NCI-H460 (cell line): Measurements from ENCODE around the gene NPAS3. TPM values are rescaled to one million over a fixed set of nuclear protein-coding genes. Genes with fewer than 3 reads are reported as not detected.

Experiments
- DNase-seq: peaks from one replicate; pipeline ENCODE4 v3.0.0-alpha.2; 2016; ENCODE audit warnings: low read depth; ENCODE audit errors: extremely low read depth
- total RNA-seq: library from RNA; depleted of rRNA; stranded (reverse); fragments of >200 nt; shearing (Covaris generic); gene quantifications from 2 replicates; pipeline ENCODE4 v1.2.3, GENCODE V29; 2014

The NPAS3 gene
- total RNA-seq, 1 experiment from 2014 or later: 0.62 TPM

GRCh38 chr14:33240466-33240865 lies 301.8 kb downstream of the NPAS3 start:
- no peak for DNase-seq

GRCh38 chr14:33241331-33241730 lies 302.7 kb downstream of the NPAS3 start:
- DNase-seq: no peak

- DNase-seq: no peak
These were observed 310.6 kb downstream of the NPAS3 start for GRCh38 chr14:33249233-33249820.

GRCh38 chr14:33250963-33251362 lies 312.3 kb downstream of the NPAS3 start:
- no peak for DNase-seq

- no peak for DNase-seq
These were observed 315.7 kb downstream of the NPAS3 start for GRCh38 chr14:33254342-33254741.

- no peak for DNase-seq
These were observed 316.2 kb downstream of the NPAS3 start for GRCh38 chr14:33254861-33255395.

- DNase-seq: no peak
These were observed 319.1 kb downstream of the NPAS3 start for GRCh38 chr14:33257796-33258195.

- no peak for DNase-seq
These were observed 321.1 kb downstream of the NPAS3 start for GRCh38 chr14:33259764-33260163.

GRCh38 chr14:33271216-33271615 lies 332.5 kb downstream of the NPAS3 start:
- no peak for DNase-seq

- DNase-seq: no peak
These were observed 333.2 kb downstream of the NPAS3 start for GRCh38 chr14:33271891-33272290.

- no peak for DNase-seq
These were observed 335.3 kb downstream of the NPAS3 start for GRCh38 chr14:33273978-33274377.

GRCh38 chr14:33275879-33276278 lies 337.2 kb downstream of the NPAS3 start:
- DNase-seq: no peak

- DNase-seq: no peak
These were observed 341.2 kb downstream of the NPAS3 start for GRCh38 chr14:33279865-33280264.

GRCh38 chr14:33280646-33281045 lies 342.0 kb downstream of the NPAS3 start:
- DNase-seq: no peak

GRCh38 chr14:33282331-33283230 lies 343.9 kb downstream of the NPAS3 start:
- DNase-seq: no peak

- no peak for DNase-seq
These were observed 347.4 kb downstream of the NPAS3 start for GRCh38 chr14:33285902-33286700.

- no peak for DNase-seq
These were observed 348.5 kb downstream of the NPAS3 start for GRCh38 chr14:33287189-33287588.

- no peak for DNase-seq
These were observed 352.0 kb downstream of the NPAS3 start for GRCh38 chr14:33290641-33291040.

GRCh38 chr14:33291529-33292104 lies 352.9 kb downstream of the NPAS3 start:
- DNase-seq: no peak

- DNase-seq: no peak
These were observed 355.7 kb downstream of the NPAS3 start for GRCh38 chr14:33294419-33294818.

- no peak for DNase-seq
These were observed 358.9 kb downstream of the NPAS3 start for GRCh38 chr14:33297565-33297964.
